NCI-H2081 treated with DMSO at 0.1 percent for 48 hours (cell line): ENCODE results near the gene ADNP.

ENCODE experiments used
- DNase-seq: peaks from one replicate; lab custom pipeline; 2025; lab: John Stamatoyannopoulos, UW

The ADNP gene

DNA sequence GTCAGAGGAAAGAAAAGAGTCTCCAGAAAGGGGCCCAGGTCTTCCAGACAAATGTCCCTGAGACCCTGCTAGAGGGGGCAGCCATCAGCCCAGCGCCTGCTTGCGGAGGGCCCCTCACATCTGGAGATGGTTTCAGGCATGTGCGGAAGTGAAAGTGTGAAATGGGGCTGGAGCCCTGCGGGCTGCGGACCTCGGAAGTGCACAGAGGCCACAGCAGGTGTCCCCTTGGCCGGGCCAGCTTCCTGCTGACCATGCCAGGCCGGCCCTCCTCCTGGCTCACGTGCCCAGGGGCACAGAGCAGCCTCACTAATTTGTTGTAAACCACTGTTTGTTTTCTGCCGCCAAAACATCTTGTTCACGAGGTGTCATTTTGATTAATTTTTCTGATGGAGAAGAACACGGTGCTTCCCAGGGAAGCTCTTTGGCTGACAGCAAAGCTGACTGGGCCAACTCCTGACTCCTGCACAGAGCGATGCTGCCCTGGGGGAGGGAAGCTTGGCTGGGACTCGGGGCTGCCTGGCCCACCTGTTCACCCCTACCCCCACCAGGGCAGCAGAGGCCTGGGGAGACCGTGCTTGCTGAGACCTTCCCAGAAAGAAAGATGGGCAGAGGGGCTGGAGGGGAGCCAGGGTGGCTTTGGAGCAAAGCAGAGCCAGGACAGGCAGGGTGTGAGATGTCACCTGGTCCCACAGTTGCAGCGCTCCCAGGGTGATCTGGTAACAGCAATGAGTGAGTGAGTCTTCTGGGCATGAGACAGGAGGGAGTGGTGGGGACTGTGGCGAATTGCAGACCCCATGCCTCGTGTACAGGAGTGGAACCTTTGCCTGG lies 82.2 kb downstream of the ADNP start:
- no peak for DNase-seq

DNA sequence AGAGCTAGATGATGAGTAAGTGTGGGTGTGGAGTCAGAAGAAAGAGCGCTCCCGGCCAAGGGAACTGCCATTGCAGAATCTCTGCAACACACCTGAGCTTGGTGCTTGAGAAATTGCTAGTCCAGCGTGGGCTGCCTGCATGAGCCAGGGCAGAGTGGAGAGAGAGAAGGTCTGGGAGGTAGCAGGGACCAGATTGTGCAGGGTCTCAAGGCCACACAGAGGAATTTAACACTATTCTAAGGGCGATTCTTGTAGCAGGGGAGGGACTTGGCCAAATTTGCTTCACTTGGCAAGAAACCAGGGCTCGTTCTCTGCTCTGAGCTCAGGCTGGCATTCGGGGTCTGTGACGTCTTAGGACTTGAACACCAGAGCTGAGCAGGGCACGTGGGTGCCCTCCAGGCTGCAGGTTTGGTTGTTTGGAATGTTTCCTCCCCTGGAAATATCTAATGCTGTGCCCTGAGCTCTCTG lies 82.9 kb downstream of the ADNP start:
- no peak for DNase-seq

DNA sequence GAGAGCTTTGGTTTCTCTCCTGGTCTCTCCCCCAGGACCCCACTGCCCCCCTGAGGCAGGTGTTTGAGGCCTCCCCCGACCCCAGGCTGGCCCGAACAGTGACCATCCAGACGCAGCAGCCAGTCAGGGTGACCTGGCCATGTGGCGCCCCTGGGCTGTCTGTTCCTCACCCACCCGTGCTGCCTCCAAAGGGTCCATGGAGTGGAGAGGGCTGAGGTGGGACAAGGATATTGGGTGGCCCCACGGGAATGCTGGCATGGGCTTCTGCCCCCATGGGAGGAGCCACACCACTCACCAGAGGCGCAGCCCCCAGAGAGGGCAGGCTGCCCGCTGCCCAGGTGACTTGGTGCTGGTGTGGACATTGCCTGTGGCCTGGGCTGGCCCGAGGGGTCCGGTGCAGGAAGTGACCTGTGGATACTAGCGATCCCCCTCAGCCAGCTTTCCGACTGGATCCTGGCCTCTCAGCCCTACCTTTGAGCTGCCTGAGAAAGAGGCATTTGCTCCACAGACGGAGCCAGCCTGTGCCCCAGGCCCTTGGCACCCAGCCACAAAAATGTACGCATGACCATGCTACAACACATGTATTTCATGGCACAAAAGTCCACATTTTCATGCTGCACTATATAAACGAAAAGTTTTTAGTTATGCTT lies 85.5 kb downstream of the ADNP start:
- no peak for DNase-seq

DNA sequence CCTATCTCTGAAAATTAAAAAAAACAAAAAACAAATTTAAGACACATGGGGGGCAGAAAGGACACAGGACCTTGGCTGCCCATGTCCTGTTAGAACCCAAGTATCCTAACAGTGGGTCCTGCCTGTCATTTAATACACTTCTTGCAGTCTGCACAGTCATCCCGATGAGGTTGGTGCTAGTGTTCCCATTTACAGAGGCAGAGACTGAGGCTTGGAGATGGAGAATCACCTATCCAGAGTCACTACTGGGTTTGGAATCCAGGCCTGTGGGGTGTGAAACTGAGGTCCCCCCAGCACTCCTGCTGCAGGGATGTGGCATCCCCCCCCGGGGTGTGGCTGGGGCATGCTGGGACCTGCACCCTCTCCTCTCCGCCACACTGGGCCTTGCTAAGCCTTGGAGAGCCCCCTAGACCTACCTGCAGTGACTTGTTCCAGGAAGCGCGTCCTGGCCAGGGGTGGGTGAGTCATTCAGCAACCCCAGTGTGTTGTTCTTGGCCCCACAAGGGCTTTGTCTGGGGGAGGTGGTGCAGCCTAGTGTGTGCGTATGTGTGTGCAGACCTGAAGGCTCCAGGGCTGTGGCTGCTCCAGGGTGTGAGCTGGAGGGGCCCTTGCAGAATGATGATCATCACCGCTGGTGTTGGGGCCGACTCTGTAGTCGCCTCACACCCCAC lies 86.7 kb downstream of the ADNP start:
- DNase-seq = no peak

DNA sequence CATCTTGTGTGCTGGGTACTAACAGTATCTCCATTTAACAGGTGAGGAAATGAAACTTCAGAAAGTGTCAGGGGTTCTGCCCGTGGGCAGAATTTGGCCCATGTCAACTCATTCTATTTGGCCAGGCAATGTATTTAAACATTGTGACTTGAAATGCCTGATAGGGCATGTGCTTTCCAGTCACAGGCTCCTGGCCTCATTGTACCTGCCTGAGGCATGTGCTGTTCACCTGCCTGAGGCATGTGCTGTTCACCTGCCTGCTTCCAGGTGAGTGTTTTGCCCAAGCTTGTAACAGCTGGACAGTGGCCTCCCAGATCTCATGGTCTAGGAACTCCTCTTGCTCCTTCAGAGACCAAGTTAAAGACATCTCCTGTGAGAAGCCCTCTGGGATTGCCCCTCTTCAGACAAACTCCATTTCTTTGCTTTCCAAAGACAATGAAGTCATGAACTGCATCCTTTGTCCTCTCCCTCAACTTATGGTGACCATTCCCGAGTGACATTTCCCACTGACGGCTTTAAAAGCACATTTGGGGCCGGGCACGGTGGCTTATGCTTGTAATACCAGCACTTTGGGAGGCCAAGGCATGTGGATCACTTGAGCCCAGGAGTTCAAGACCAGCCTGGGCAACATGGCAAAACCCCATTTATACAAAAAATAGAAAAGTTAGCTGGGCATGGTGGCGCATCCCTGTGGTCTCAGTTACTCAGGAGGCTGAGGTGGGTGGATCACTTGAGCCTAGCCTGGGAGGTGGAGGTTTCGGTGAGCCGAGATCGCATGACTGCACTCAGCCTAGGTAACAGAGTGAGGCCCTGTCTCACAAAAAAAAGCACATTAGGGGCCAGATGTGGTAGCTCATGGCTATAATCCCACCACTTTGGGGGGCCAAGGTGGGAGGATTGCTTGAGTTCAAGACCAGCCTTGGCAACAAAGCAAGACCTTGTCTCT lies 87.6 kb downstream of the ADNP start:
- DNase-seq = no peak

DNA sequence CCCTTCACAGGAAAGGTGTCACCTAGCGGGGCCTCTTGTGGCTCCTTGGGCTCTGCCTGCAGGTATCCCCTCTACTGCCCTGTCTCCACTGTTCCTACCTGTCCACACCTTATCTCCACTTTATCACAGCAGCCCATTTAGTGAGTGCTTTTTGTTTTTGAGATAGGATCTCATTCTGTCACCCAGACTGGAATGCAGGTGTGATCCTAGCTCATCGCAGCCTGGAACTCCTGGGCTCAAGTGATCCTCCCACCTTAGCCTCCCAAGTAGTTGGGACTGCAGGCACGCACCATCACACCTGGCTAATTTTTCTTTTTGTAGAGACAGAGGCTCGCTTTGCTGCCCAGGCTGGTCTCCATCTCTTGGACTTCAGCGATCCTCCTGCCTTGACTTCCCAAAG lies 88.4 kb downstream of the ADNP start:
- DNase-seq = no peak
